SK-N-SH (cell line): Measurements from ENCODE around the gene IGFALS. TPM values are rescaled to one million over a fixed set of nuclear protein-coding genes. Genes with fewer than 3 reads are reported as not detected.

ENCODE experiments used
- CTCF ChIA-PET: fragments of 300-600, 350-600 bp; formaldehyde crosslinking; extraction: SDS; loops from one replicate; lab custom pipeline; 2021; lab: Yijun Ruan, JAX
- POLR2A ChIA-PET: fragments of 350-600 bp; sonication (Branson Sonifier 250); formaldehyde crosslinking; extraction: SDS; loops from one replicate; lab custom pipeline; 2020; ENCODE audit warnings: antibody characterized with exemption, inconsistent platforms; lab: Yijun Ruan, JAX
- DNase-seq: peaks from one replicate; pipeline ENCODE4 v3.0.0; 2012
- H2AFZ ChIP-seq: fragments of 200-600 bp; sonication (generic); 2 replicates; pipeline ENCODE4 v1.8.1; 2016; ENCODE audit warnings: antibody characterized with exemption, mild to moderate bottlenecking, low read depth
- H3F3A ChIP-seq: fragments of 200-600 bp; sonication (generic); replicated peaks from 2 replicates; pipeline ENCODE3; 2016; ENCODE audit warnings: antibody characterized with exemption, mild to moderate bottlenecking; ENCODE audit not compliant: insufficient read depth
- H3K27ac ChIP-seq, 2 experiments: fragments of 200-500 bp in 1 of 2; fragments of 200-600 bp in 1 of 2; sonication (Bioruptor generic) in 1 of 2; sonication (generic), shearing (Covaris generic) in 1 of 2; 2 replicates each; pipeline versions ENCODE4 v1.5.1 to v1.6.1; 2014 to 2016; ENCODE audit warnings: low read depth in 2 of 2, inconsistent platforms in 1 of 2, low read length in 1 of 2, mild to moderate bottlenecking in 1 of 2, mixed read lengths in 1 of 2
- H3K27me3 ChIP-seq: fragments of 200-600 bp; sonication (generic), shearing (Covaris generic); 2 replicates; pipeline ENCODE4 v1.6.1; 2016; ENCODE audit warnings: mixed run types; ENCODE audit not compliant: insufficient read depth
- H3K36me3 ChIP-seq, 2 experiments: fragments of 200-500 bp in 1 of 2; fragments of 200-600 bp in 1 of 2; sonication (Bioruptor generic) in 1 of 2; sonication (generic) in 1 of 2; replicated peaks in 1 of 2; 2 replicates each; pipeline versions ENCODE3 to v1.5.1; 2014 to 2016; ENCODE audit warnings: low read length in 1 of 2, mild to moderate bottlenecking in 1 of 2; ENCODE audit not compliant: insufficient read depth in 2 of 2, control insufficient read depth in 1 of 2
- H3K4me1 ChIP-seq, 2 experiments: fragments of 200-500 bp in 1 of 2; fragments of 200-600 bp in 1 of 2; sonication (Bioruptor generic) in 1 of 2; sonication (generic), shearing (Covaris generic) in 1 of 2; 2 replicates each; pipeline versions ENCODE4 v1.5.1 to v1.6.1; 2014 to 2016; ENCODE audit warnings: low read depth in 1 of 2, low read length in 1 of 2, mixed run types in 1 of 2; ENCODE audit not compliant: insufficient read depth in 2 of 2, control insufficient read depth in 1 of 2
- H3K4me2 ChIP-seq: fragments of 200-600 bp; sonication (generic), shearing (Covaris generic); 2 replicates; pipeline ENCODE4 v1.6.1; 2017; ENCODE audit warnings: mixed run types
- H3K4me3 ChIP-seq, 2 experiments: fragments of 200-500 bp in 1 of 2; fragments of 200-600 bp in 1 of 2; sonication (Bioruptor generic) in 1 of 2; sonication (generic), shearing (Covaris generic) in 1 of 2; 2 replicates each; pipeline versions ENCODE4 v1.5.1 to v1.8.1; 2014 to 2016; ENCODE audit warnings: low read depth in 2 of 2, inconsistent platforms in 1 of 2, low read length in 1 of 2, mild to moderate bottlenecking in 1 of 2, mixed read lengths in 1 of 2, moderate library complexity in 1 of 2
- H3K79me2 ChIP-seq: fragments of 200-600 bp; sonication (generic); 2 replicates; pipeline ENCODE4 v1.8.1; 2017; ENCODE audit warnings: mild to moderate bottlenecking; ENCODE audit not compliant: insufficient read depth
- H3K9ac ChIP-seq: fragments of 200-600 bp; sonication (generic); 2 replicates; pipeline ENCODE4 v1.6.1; 2017; ENCODE audit warnings: mixed run types
- H3K9me2 ChIP-seq: fragments of 200-600 bp; sonication (generic); 2 replicates; pipeline ENCODE4 v1.6.1; 2017; ENCODE audit warnings: mixed run types
- H3K9me3 ChIP-seq: fragments of 200-600 bp; sonication (generic); 2 replicates; pipeline ENCODE4 v1.6.1; 2017; ENCODE audit warnings: mixed run types, mild to moderate bottlenecking, moderate library complexity
- H4K20me1 ChIP-seq: fragments of 200-600 bp; sonication (generic); 2 replicates; pipeline ENCODE4 v1.6.1; 2017; ENCODE audit warnings: mild to moderate bottlenecking, mixed run types; ENCODE audit not compliant: insufficient read depth
- CHD2 ChIP-seq: fragments of 150-350 bp; IDR thresholded peaks from 2 replicates; pipeline ENCODE4 v1.6.1; 2018; ENCODE audit warnings: low read length; ENCODE audit not compliant: partially characterized antibody
- EP300 ChIP-seq, 2 experiments: IDR thresholded peaks; 2 replicates each; pipeline versions ENCODE4 v1.4.0 to v1.6.1; 2012; ENCODE audit warnings: borderline replicate concordance in 1 of 2, low read depth in 1 of 2, low read length in 1 of 2
- EZH2phosphoT487 ChIP-seq: fragments of 200-600 bp; sonication (generic); IDR thresholded peaks from 2 replicates; pipeline ENCODE4 v1.6.1; 2017; ENCODE audit warnings: low read depth, mixed run types, mild to moderate bottlenecking, antibody characterized with exemption, moderate library complexity, borderline replicate concordance
- FOXJ3 ChIP-seq: sonication (generic); formaldehyde crosslinking; IDR thresholded peaks from 2 replicates; pipeline ENCODE4 v1.5.1; 2020; ENCODE audit warnings: mild to moderate bottlenecking, missing genetic modification reagents
- GABPA ChIP-seq: IDR thresholded peaks from 2 replicates; pipeline ENCODE4 v1.4.0; 2012; ENCODE audit warnings: low read depth, mild to moderate bottlenecking
- MEF2A ChIP-seq: IDR thresholded peaks from 2 replicates; pipeline ENCODE4 v1.4.0; 2012; ENCODE audit warnings: low read depth, borderline replicate concordance
- NFIC ChIP-seq: IDR thresholded peaks from 2 replicates; pipeline ENCODE4 v1.4.0; 2012; ENCODE audit warnings: borderline replicate concordance
- NRF1 ChIP-seq: IDR thresholded peaks from 2 replicates; pipeline ENCODE4 v1.6.1; 2012; ENCODE audit warnings: low read depth, mild to moderate bottlenecking, low read length
- RAD21 ChIP-seq: IDR thresholded peaks from 2 replicates; pipeline ENCODE4 v1.6.1; 2012; ENCODE audit warnings: mild to moderate bottlenecking, low read length
- RCOR1 ChIP-seq: fragments of 150-350 bp; IDR thresholded peaks from 2 replicates; pipeline ENCODE4 v1.6.1; 2017; ENCODE audit warnings: antibody characterized with exemption, low read length
- RFX5 ChIP-seq: IDR thresholded peaks from 2 replicates; pipeline ENCODE4 v1.6.1; 2012; ENCODE audit warnings: mild to moderate bottlenecking, improper control_type of control experiment, low read length
- TAF1 ChIP-seq: IDR thresholded peaks from 2 replicates; pipeline ENCODE4 v1.6.1; 2012; ENCODE audit warnings: low read depth, mild to moderate bottlenecking, low read length, moderate library complexity, borderline replicate concordance
- TCF12 ChIP-seq: IDR thresholded peaks from 2 replicates; pipeline ENCODE4 v1.4.0; 2012
- USF1 ChIP-seq: IDR thresholded peaks from 2 replicates; pipeline ENCODE4 v1.4.0; 2012; ENCODE audit warnings: low read depth, borderline replicate concordance
- YY1 ChIP-seq: IDR thresholded peaks from 2 replicates; pipeline ENCODE4 v1.4.0; 2012; ENCODE audit warnings: low read depth, mild to moderate bottlenecking
- ZBTB33 ChIP-seq: IDR thresholded peaks from 2 replicates; pipeline ENCODE4 v1.4.0; 2012; ENCODE audit warnings: low read depth, borderline replicate concordance
- WGBS: methylation state at CpG from one replicate; pipeline ENCODE4 v1.1.6; 2017; ENCODE audit warnings: low lambda C conversion rate; 5-methylcytosine and 5-hydroxymethylcytosine counted together
- polyA plus RNA-seq, 3 experiments: library from polyadenylated mRNA; depleted of rRNA; stranded (reverse); fragments of >200 nt; gene quantifications; 2 replicates each; pipeline ENCODE4 v1.2.3, GENCODE V29; 2012
- TF ChIP-seq, protein P1 (sequence below): IDR thresholded peaks from 2 replicates; pipeline ENCODE4; 2012
- TF ChIP-seq, protein P2 (sequence below): IDR thresholded peaks from 2 replicates; pipeline ENCODE4 v1.4.0; 2012; ENCODE audit warnings: low read depth
- TF ChIP-seq, protein P3 (sequence below): fragments of 150-350 bp; IDR thresholded peaks from 2 replicates; pipeline ENCODE4 v1.6.1; 2017; ENCODE audit warnings: antibody characterized with exemption, low read length, low read depth, borderline replicate concordance

The IGFALS gene
- polyA plus RNA-seq, 1 of the 3 experiments (the other 2 are of a cell fraction) = 0.02 TPM

DNA sequence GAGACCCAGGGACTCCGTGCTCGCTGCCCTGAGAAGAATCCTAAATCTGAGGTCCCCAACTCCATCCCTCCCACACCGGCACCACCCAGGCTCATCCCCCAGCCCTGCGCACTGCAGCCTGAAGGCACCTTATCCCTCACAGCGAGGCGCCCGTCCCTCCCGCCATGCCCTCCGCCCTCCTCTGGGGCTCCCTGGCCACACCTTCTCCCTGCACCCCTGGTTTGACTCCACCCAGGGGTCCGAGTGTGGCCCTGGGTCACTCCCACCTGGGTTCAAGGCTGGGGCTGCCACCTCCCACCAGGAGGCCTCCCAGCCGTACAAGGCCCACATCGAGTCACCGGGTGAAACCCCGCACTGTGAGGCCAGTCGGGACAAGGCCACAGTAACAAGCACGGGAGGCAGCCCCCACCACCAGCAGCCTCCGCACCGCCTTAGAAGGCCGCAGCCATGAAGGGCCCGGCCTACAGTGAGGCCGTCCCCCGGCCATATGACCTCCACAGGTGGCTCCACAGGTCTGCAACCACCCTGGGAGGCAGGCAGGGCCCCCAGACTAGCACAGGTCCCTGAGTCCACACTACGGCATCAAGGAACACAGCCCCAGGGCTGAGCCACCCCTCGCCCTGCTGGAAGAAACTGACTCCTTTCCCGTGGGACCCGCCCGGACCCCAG, 24.8 kb upstream of the IGFALS start:
- H3K27ac ChIP-seq = no peak overlapping the region
- H3K4me1 ChIP-seq = no peaks in the 10 kb centered on the region
- no peak overlapping the region for H2AFZ ChIP-seq
- no peak for TF ChIP-seq FOXJ3 (CRISPR knock-in tag)
- no peak for TF ChIP-seq EP300 (IDR thresholded peaks at IDR 0.05; ENCODE audit: borderline replicate concordance in 1 of 2, low read depth in 1 of 2, low read length in 1 of 2)
- TF ChIP-seq TCF12 = no peak
- no peak for TF ChIP-seq USF1
- no peak for TF ChIP-seq NFIC
- TF ChIP-seq, protein P1, sequence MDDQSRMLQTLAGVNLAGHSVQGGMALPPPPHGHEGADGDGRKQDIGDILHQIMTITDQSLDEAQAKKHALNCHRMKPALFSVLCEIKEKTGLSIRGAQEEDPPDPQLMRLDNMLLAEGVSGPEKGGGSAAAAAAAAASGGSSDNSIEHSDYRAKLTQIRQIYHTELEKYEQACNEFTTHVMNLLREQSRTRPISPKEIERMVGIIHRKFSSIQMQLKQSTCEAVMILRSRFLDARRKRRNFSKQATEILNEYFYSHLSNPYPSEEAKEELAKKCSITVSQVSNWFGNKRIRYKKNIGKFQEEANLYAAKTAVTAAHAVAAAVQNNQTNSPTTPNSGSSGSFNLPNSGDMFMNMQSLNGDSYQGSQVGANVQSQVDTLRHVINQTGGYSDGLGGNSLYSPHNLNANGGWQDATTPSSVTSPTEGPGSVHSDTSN = no peak
- no peak for TF ChIP-seq YY1
- TF ChIP-seq ZBTB33 = no peak
- no peak for TF ChIP-seq RCOR1
- TF ChIP-seq GABPA = no peak
- TF ChIP-seq RAD21 = no peak
- TF ChIP-seq TAF1 = no peak
- TF ChIP-seq, all 33 proteins: peak for 0
- ChIA-PET POLR2A (no interaction called here), CTCF (no interaction called here)
- peaks cover 0 to 18% of the 10 kb centered on the region in 2 experiments for H3K36me3 ChIP-seq
- 95% methylated on average over 14 of the region's 27 CpGs for WGBS
- H3K4me3 ChIP-seq = no peak overlapping the region
- H3F3A ChIP-seq = peaks cover 5% of the 10 kb centered on the region
- no peaks in the 10 kb centered on the region for H3K9me3 ChIP-seq
- H3K9me2 ChIP-seq = no peaks in the 10 kb centered on the region
- no peak for DNase-seq
- no peaks in the 10 kb centered on the region for H4K20me1 ChIP-seq
- no peaks in the 10 kb centered on the region for H3K27me3 ChIP-seq
- peaks cover 5% of the 10 kb centered on the region; the same call in 1 of the 2 replicates for H3K79me2 ChIP-seq
- no peak overlapping the region for H3K4me2 ChIP-seq
- H3K9ac ChIP-seq = no peak overlapping the region

- TF ChIP-seq NRF1 = no peak
- no peak for TF ChIP-seq EZH2phosphoT487
- TF ChIP-seq, protein P2, sequence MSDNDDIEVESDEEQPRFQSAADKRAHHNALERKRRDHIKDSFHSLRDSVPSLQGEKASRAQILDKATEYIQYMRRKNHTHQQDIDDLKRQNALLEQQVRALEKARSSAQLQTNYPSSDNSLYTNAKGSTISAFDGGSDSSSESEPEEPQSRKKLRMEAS = no peak
- TF ChIP-seq ZBTB33 = no peak
- TF ChIP-seq, protein P3, sequence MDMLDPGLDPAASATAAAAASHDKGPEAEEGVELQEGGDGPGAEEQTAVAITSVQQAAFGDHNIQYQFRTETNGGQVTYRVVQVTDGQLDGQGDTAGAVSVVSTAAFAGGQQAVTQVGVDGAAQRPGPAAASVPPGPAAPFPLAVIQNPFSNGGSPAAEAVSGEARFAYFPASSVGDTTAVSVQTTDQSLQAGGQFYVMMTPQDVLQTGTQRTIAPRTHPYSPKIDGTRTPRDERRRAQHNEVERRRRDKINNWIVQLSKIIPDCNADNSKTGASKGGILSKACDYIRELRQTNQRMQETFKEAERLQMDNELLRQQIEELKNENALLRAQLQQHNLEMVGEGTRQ = no peak
- no peak for TF ChIP-seq RFX5
- no peak for TF ChIP-seq MEF2A
- TF ChIP-seq CHD2 = no peak
- TF ChIP-seq USF1 = no peak
- no peak for TF ChIP-seq RAD21
- no peak overlapping the region for H2AFZ ChIP-seq
- no peak for DNase-seq
- H3K27ac ChIP-seq = no peak overlapping the region
- peaks cover 0 to 18% of the 10 kb centered on the region in 2 experiments for H3K36me3 ChIP-seq
- H3K9me3 ChIP-seq = no peaks in the 10 kb centered on the region
- no peaks in the 10 kb centered on the region for H3K27me3 ChIP-seq
- no peaks in the 10 kb centered on the region for H4K20me1 ChIP-seq
- no peak overlapping the region for H3K4me3 ChIP-seq
- WGBS = 98% methylated on average over 12 of the region's 17 CpGs
- ChIA-PET CTCF (no interaction called here), POLR2A (no interaction called here)
- peaks cover 7% of the 10 kb centered on the region for H3F3A ChIP-seq
- H3K4me2 ChIP-seq = no peak overlapping the region
- H3K9ac ChIP-seq = no peak overlapping the region
- H3K79me2 ChIP-seq = no peaks in the 10 kb centered on the region
- H3K9me2 ChIP-seq = no peaks in the 10 kb centered on the region
- no peaks in the 10 kb centered on the region for H3K4me1 ChIP-seq
These were observed 24.2 kb upstream of the IGFALS start for GRCh38 chr16:1817716-1818115.
